HG03045 (cell line): ENCODE measurements around the gene RBM42.
"Not testable (repeated sequence)": the region's sequence is repeated elsewhere in the genome, so short reads cannot be mapped to it uniquely, and the experiment has no call there.

Source experiments
- ATAC-seq: cut with Tn5 transposase; IDR thresholded peaks from one replicate; pipeline ENCODE4 v1.9.1; 2021; ENCODE audit warnings: mild to moderate bottlenecking, moderate library complexity; ENCODE audit not compliant: unreplicated experiment

Gene RBM42

DNA sequence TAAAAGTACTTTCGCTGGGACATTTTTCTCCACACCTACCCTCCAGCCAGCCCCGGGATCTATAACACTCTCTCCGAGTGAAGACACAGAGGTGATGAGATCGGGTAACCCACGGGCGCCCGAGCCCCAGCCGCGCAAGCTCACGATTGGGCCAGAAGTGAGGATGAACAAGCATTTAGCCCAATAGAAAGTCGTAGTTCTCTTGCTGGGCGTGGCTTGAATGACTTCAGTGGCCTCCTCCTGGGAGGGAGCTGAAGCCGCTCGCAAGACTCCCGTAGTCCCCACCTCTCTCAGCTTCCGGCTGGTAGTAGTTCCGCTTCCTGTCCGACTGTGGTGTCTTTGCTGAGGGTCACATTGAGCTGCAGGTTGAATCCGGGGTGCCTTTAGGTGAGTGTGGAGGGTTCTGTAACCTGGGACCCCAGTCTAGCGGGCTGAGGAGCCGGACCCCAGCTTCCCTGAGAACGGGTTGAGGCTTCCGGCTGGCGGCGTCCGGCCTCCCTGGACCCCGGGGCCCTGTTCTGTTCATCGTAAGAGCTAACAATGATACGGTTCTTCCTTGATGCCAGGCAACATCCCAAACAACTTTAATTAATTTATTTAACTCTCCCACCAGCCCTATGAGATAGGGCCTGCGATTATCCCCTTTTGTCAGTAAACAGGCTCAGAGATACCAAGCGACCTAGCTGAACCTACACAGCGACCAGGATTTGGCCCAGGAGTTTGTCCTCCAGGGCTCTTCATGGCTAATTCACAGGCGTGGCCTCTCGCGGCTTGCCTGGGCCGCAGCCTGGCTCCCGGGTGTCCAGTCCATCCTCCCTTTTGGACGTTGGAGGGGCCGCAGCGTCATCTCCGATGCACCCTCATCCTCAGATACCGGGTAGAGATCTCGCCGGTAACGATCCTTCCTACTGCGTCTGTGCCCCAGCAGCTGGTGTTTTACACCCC lies 19.5 kb downstream of the RBM42 start, which contains the start of gene COX6B1:
Gene COX6B1 (plus strand): TSS at position 307 of the 945 bp plus-strand sequence. CDS start 2,921 bp downstream, outside the sequence.
- peak; percentile 56 for ATAC-seq

- no peak for ATAC-seq
Observed at GRCh38 chr19:35650581-35650980, 21.7 kb downstream of the RBM42 start.

GRCh38 chr19:35654828-35655227 lies 26.0 kb downstream of the RBM42 start:
- ATAC-seq: not testable (repeated sequence)

DNA sequence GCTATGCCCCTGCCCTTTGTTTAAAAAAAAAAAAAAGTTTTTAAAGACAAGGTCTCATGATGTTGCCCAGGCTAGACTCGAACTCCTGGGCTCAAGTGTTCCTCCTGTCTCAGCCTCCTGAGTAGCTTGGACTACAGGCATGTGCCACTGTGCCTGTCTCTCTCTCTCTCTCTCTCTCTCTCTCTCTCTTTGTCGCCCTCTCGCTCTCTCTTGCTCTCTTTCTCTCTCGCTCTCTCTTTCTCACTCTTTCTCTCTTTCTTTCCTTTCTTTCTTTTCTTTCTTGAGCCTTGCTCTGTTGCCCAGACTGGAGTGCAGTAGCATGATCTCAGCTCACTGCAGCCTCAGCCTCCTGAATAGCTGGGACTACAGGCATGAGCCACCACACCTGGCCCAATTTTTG lies 26.8 kb downstream of the RBM42 start:
- no peak for ATAC-seq

- ATAC-seq: no peak
Observed at GRCh38 chr19:35656700-35657099, 27.9 kb downstream of the RBM42 start.

GRCh38 chr19:35657904-35658700 lies 29.3 kb downstream of the RBM42 start:
- ATAC-seq: no peak

DNA sequence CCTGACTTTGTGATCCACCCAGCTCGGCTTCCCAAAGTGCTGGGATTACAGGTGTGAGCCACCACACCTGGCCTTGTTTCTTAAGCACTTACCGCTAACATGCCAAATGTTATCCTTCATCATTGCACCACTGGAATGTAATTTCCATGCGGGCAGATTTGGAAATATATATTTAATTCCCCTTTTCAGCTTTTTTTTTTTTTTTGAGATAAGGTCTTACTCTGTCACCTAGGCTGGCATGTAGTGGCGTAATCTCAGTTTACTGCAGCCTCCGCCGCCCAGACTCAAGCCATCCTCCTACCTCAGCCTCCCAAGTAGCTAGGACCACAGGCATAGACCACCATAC lies 33.1 kb downstream of the RBM42 start:
- ATAC-seq: no peak

DNA sequence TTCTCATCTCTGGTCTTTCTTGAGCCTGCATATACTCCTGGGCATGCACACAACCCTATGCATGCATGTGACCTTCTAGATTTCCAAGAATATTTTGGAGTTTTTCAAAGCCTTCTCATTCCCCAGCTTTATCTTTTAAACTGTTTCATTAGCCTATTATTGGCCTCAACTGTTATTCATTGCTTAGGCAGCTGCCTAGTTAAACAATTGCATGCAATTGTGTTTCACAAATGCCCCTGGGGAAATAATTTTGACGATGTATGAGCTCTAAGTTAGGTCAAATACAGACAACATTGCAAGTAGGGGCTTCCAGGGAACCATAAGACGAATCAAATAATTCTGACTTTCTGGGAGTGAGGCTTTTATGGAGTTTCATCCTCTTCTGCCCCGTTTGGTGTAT lies 35.1 kb downstream of the RBM42 start:
- ATAC-seq: no peak

DNA sequence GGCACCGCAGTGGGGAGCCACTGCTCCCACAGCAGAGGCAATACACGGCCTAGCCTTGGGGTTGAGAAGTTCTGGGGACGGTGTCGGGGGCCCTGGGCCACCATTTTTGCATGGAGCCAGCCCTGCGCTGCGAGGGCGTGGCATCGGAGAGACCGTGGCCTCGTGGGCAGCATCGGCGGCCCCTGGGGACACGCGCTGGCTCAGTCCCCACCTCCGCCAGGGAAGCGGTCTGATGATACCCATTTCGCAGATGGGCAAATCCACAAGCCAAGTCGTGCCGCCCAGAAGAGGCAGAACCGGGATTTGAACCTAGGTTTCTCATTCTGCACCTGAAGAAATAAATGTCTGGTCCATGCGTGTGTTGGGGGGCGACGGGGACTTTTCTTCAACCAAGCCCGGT lies 36.3 kb downstream of the RBM42 start:
- ATAC-seq: no peak

DNA sequence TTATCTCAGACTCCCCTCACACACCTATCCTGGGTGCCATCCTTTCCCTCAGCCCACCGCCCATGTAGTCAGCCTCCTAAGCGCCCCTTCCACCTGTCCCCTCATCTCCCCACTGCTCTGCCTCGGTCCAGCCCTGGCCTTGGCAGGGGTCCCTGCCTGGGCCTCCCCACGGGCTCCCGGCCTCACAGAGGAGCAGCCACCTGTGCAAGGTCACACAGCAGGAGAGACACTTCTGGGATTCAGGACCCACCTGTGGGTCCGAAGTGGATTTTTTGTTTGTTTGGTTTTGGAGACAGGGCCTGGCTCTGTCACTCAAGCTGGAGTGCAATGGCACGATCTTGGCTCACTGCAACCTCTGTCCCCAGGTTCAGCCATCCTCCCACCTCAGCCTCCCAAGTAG lies 36.8 kb downstream of the RBM42 start:
- no peak for ATAC-seq

- ATAC-seq: no peak
Observed at GRCh38 chr19:35666251-35666913, 37.5 kb downstream of the RBM42 start, which contains the start of gene UPK1A. TSS of gene UPK1A (plus strand) at chr19:35666517. CDS start at chr19:35666813, 296 bp downstream.

- no peak for ATAC-seq
Observed at GRCh38 chr19:35669566-35669965, 40.7 kb downstream of the RBM42 start.

DNA sequence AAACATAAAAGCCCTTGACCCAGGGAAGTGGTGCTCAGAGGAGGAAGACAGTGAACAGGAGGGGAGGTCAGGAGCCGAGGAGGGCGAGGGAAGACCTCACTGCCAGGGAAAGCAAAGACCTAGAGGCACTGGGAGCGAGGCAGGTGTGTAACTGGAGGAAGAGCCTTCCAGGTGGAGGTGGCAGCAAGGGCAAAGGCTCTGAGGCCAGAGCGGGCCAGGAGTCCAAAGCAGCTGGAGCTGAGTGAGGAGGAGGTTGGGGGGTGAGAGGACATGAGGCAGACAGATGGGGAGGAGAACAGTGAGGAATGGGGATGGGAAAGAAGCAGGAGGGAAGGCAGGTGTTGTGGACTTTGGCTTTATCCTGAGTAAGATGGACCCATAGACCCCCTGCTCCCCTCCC lies 41.1 kb downstream of the RBM42 start:
- ATAC-seq: no peak

DNA sequence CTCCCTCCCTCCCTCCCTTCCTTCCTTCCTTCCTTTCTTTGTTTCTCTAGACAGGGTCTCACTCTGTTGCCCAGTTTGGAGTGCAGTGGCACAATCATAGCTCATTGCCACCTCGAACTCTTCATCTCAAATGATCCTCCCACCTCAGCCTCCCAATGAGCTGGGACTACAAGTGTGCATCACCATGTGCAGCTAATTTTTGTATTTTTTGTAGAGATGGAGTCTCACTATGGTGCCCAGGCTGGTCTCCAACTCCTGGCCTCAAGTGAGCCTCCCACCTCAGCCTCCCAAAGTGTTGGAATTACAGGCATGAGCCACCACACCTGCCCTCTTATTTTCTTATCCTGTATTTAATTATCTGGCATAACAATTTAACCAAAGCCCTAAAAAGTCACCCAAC lies 41.9 kb downstream of the RBM42 start:
- no peak for ATAC-seq

DNA sequence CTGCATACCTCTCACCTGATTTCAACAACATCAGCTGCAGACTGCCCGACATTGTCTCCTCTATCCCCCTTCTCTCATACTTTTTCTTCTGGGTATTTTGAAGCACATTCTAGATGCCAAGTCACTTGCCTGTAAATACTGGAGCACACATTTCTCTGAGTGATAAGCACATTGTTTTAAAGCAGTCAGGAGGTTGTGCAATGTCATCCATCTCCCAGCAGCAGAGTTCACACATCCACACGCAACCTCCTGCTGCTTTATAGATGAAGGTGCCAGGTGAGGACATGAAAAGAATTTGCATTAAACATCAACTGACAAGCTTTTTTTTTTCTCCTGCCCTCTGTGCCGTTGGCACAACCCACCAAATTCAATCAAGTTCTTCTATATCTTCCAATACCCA lies 43.0 kb downstream of the RBM42 start:
- no peak for ATAC-seq

- ATAC-seq: no peak
Observed at GRCh38 chr19:35673121-35673804, 44.4 kb downstream of the RBM42 start.

- no peak for ATAC-seq
Observed at GRCh38 chr19:35675589-35676140, 46.8 kb downstream of the RBM42 start.
